Left ventricle myocardium inferior (tissue), 1 donor: ENCODE results near the gene CDHR2. TPM values are rescaled to one million over a fixed set of nuclear protein-coding genes. Genes with fewer than 3 reads are reported as not detected.

Experiments
- DNase-seq: peaks from one replicate; pipeline ENCODE4 v3.0.0-alpha.2; 2020
- H3K27ac ChIP-seq: fragments of 200-600 bp; replicated peaks from 2 replicates; pipeline ENCODE4 v1.8.0; 2021
- H3K27me3 ChIP-seq: fragments of 200-600 bp; 2 replicates; pipeline ENCODE4 v1.8.0; 2021; ENCODE audit warnings: low read depth
- H3K36me3 ChIP-seq: fragments of 200-600 bp; 2 replicates; pipeline ENCODE4 v1.8.0; 2021
- H3K4me1 ChIP-seq: fragments of 200-600 bp; 2 replicates; pipeline ENCODE4 v1.8.0; 2021
- H3K4me3 ChIP-seq: fragments of 200-600 bp; 2 replicates; pipeline ENCODE4 v1.8.0; 2021; ENCODE audit warnings: mild to moderate bottlenecking, moderate library complexity
- H3K9me3 ChIP-seq: fragments of 200-600 bp; replicated peaks from 2 replicates; pipeline ENCODE4 v1.8.0; 2021
- intact Hi-C: fragments of 100-400 bp; cut with micrococcal nuclease; formaldehyde crosslinking; loops from one replicate; pipeline ENCODE4 v1.11.0; 2022
- total RNA-seq: library from RNA; stranded (reverse); fragmentation: NEBNext Ultra II Directional; extraction: Animal tissue kit (Norgen Biotek cat#: 25700); gene quantifications from one replicate; pipeline ENCODE4 v1.2.1, GENCODE V29; 2021
- TF ChIP-seq, protein P1 (sequence below): fragments of 200-600 bp; IDR thresholded peaks from 2 replicates; pipeline ENCODE4 v1.8.0; 2021; ENCODE audit warnings: antibody characterized with exemption, mild to moderate bottlenecking, borderline replicate concordance
- donor health status: DM: no; HTN: yes; CAD: no; lungs with severe emphysema.

Gene CDHR2
- total RNA-seq, 1 donor from 2014 or later, result 0.33 TPM

DNA sequence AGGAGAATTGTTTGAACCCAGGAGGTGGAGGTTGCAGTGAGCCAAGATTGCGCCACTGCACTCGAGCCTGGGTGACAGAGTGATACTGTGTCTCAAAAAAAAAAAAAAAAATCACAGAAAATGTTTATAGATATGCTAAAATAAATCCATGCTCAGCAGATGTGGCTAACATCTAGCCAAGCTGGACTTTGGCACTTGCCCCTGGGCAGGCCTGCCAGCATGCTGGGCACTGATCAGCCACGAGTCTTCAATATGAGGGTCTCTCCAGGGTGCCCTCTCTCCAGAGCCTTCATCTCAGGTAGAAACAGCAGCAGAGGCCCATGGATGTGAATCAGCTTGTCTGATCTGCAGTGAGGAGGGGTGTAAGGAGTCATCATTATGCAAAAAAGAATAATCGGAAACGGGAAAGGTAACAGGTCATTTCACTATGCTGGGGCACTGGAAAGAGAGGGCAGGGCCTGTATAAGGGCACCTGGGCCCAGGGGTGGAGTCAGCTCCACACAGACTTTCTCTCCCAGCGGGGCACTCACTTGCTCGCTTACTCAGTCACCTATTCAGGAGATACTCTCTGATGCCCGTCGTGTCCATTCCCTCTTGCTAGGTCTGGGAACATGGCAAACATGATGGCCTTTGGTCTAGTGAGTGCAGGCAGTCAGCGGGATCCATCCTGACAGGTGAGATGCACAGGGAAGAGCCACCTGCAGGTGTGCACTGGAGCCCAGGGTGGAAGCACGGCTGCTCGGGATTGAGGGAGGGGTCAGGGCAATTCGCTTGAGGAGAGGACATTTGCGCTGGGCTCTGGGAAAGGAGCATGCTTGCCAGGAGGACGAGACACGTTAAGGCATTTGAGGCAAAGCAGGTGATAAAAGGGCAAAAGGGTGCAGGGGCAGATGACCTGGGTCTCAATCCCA, 29.1 kb upstream of the CDHR2 start:
- H3K27ac ChIP-seq, result no peak overlapping the region
- TF ChIP-seq, protein P1, sequence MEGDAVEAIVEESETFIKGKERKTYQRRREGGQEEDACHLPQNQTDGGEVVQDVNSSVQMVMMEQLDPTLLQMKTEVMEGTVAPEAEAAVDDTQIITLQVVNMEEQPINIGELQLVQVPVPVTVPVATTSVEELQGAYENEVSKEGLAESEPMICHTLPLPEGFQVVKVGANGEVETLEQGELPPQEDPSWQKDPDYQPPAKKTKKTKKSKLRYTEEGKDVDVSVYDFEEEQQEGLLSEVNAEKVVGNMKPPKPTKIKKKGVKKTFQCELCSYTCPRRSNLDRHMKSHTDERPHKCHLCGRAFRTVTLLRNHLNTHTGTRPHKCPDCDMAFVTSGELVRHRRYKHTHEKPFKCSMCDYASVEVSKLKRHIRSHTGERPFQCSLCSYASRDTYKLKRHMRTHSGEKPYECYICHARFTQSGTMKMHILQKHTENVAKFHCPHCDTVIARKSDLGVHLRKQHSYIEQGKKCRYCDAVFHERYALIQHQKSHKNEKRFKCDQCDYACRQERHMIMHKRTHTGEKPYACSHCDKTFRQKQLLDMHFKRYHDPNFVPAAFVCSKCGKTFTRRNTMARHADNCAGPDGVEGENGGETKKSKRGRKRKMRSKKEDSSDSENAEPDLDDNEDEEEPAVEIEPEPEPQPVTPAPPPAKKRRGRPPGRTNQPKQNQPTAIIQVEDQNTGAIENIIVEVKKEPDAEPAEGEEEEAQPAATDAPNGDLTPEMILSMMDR, result no peak
- no peak for DNase-seq
- H3K9me3 ChIP-seq, result no peaks in the 10 kb centered on the region
- H3K4me1 ChIP-seq, result no peaks in the 10 kb centered on the region
- H3K27me3 ChIP-seq, result no peaks in the 10 kb centered on the region
- intact Hi-C loops, result no loop called here
- H3K4me3 ChIP-seq, result no peak overlapping the region
- H3K36me3 ChIP-seq, result no peaks in the 10 kb centered on the region

DNA sequence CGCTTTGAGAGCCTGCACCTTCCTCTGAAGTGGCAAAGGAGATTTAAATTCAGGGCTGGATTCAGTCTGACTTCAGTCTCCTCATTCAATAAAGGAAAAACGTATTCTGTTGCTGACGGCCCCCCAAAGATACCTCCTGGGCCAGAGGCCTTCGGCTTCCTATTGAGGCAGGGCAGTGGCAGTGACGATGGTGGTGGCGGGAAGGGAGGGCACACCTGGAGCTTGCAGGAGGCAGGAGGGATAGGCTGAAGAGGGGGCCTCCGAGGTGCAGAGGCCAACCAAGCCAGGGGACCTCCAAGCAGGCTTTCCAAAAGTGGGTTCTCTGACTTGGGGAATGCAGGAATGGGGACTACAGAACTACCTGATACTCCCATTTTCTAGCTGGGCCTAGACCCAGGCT, 27.9 kb upstream of the CDHR2 start:
- no peak for DNase-seq
- H3K36me3 ChIP-seq, result no peaks in the 10 kb centered on the region
- H3K9me3 ChIP-seq, result no peaks in the 10 kb centered on the region
- intact Hi-C loops, result no loop called here
- H3K27ac ChIP-seq, result no peak overlapping the region
- TF ChIP-seq, protein P1, result no peak
- H3K4me1 ChIP-seq, result no peaks in the 10 kb centered on the region
- no peak overlapping the region for H3K4me3 ChIP-seq
- H3K27me3 ChIP-seq, result no peaks in the 10 kb centered on the region

DNA sequence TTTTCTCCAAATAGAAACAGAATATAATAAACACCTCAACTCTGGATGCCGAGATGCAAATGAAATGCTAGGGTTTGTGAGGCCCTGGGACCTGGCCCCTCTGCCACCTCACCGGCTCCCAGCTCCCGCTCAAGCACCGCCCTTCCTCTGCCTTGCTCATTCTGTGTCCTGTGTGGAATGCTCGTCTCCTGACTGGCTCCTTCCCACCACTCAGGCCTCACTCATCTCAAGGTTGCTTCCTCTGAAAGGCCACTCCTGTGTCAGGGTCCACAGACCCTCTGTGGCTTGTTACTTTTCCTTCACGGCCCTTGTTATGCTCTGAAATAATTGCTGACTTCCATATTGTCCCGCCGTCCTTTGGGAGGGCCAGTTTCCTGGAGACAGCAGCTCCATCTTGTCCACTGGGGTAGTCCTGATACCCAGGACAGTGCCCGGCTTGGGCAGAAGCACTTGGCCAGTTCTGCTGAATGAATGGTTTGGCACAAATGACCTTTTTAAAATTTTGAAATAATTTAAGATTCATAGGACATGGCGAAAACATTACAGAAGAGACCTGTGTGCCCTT, 27.4 kb upstream of the CDHR2 start:
- no peak overlapping the region for H3K27ac ChIP-seq

DNA sequence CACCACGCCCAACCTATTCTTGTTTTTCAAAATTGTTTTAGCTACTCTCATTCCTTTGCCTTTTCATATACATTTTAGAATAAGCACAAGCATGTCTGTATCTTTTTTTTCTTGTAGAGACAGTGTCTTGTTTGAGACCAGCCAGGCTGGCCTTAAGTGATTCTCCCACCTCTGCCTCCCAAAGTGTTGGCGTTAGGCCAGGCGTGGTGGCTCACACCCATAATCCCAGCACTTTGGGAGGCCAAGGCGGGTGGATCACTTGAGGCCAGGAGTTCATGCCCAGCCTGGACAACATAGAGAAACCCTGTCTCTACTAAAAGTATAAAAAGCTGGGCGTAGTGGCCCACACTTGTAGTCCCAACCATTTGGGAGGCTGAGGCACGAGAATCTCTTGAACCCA, 25.0 kb upstream of the CDHR2 start:
- intact Hi-C loops, result no loop called here
- Histone ChIP-seq H3K27me3 (no peaks in the 10 kb centered on the region), H3K27ac (no peak overlapping the region), H3K4me1 (peaks cover 11% of the 10 kb centered on the region), H3K9me3 (no peaks in the 10 kb centered on the region), H3K4me3 (no peak overlapping the region), H3K36me3 (peaks cover 18% of the 10 kb centered on the region)
- TF ChIP-seq, protein P1, result no peak
- DNase-seq, result no peak

More for the DNA sequence above, 27.4 kb upstream of the CDHR2 start:
- H3K27me3 ChIP-seq, result no peaks in the 10 kb centered on the region
- DNase-seq, result no peak
- H3K9me3 ChIP-seq, result no peaks in the 10 kb centered on the region
- no peaks in the 10 kb centered on the region for H3K36me3 ChIP-seq
- TF ChIP-seq, protein P1, result no peak
- intact Hi-C loops, result no loop called here
- H3K4me1 ChIP-seq, result no peaks in the 10 kb centered on the region
- no peak overlapping the region for H3K4me3 ChIP-seq

DNA sequence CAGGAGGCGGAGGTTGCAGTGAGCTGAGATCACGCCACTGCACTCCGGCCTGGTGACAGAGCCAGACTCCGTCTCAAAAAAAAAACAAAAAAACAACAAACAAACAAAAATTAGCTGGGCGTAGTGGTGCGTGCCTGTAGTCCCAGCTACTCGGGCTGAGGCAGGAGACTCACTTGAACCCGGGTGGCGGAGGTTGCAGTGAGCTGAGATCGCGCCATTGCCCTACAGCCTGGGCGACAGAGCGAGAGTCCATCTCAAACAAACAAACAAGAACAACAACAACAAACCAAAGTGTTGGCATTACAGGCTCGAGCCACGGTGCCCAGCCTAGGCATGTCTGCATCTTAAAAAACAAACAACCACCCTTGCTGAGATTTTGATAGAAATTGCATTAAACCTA, 24.2 kb upstream of the CDHR2 start:
- intact Hi-C loops, result no loop called here
- no peak overlapping the region for H3K4me3 ChIP-seq
- TF ChIP-seq, protein P1, result no peak

More for the DNA sequence above, 24.2 kb upstream of the CDHR2 start:
- Histone ChIP-seq H3K9me3 (no peaks in the 10 kb centered on the region), H3K27ac (no peak overlapping the region), H3K27me3 (no peaks in the 10 kb centered on the region), H3K36me3 (peaks cover 27% of the 10 kb centered on the region), H3K4me1 (peaks cover 18% of the 10 kb centered on the region)
- no peak for DNase-seq
